GM23248 (cell line): Measurements from ENCODE around the gene PLS3.

ENCODE experiments used
- EZH2 ChIP-seq: fragments of 200-600 bp; sonication (generic); IDR thresholded peaks from 2 replicates; pipeline ENCODE4 v1.6.1; 2018; ENCODE audit warnings: antibody characterized with exemption, mild to moderate bottlenecking; ENCODE audit not compliant: insufficient read depth, poor library complexity, severe bottlenecking
- EZH2phosphoT487 ChIP-seq: fragments of 200-600 bp; sonication (generic); IDR thresholded peaks from 2 replicates; pipeline ENCODE4 v1.6.1; 2018; ENCODE audit warnings: antibody characterized with exemption, moderate library complexity, mild to moderate bottlenecking, low read depth; ENCODE audit not compliant: insufficient read depth

DNA sequence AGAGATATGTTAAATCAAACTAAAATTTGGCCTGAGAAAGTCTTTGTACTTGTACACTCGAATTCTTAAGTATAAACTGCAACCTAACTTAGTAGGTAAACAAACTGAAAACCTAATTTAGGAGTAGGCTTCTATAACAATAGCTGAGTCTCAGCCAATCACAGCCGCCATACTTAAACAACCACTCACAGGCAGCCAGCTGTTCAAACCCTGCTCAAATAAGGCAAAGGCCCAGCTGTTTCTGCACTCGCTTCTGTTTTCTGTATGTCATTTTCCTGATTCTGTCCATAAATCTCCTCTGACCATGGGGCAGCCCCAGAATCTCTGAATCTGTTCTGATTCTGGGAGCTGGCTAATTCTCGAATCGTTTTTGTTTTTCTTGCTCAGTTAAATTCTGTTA, 7.8 kb upstream of the PLS3 start:
- TF ChIP-seq EZH2 (no peak), EZH2phosphoT487 (no peak)
